Transverse colon (tissue), 4 donors: ENCODE results near the gene IL4. TPM values are rescaled to one million over a fixed set of nuclear protein-coding genes. Genes with fewer than 3 reads are reported as not detected.
A peak's percentile ranks its signal among the peaks of the same experiment; 100 is the strongest.

Source experiments
- DNase-seq: peaks from one replicate; pipeline ENCODE4 v3.0.0-alpha.2; 2019
- H3K27ac ChIP-seq, 4 donors: fragments of 200-600 bp; sonication (generic); 2 replicates each; pipeline ENCODE4 v1.5.1; 2016 to 2018; ENCODE audit warnings: inconsistent platforms in 4 of 4
- H3K27me3 ChIP-seq: fragments of 200-600 bp; sonication (generic); 2 replicates; pipeline ENCODE4 v1.5.1; 2017; ENCODE audit warnings: inconsistent platforms
- H3K36me3 ChIP-seq, 4 donors: fragments of 200-600 bp; sonication (generic); 2 replicates each; pipeline ENCODE4 v1.5.1; 2017 to 2019; ENCODE audit warnings: inconsistent platforms in 4 of 4
- H3K4me1 ChIP-seq, 4 donors: fragments of 200-600 bp; sonication (generic); 2 replicates each; pipeline ENCODE4 v1.5.1; 2017 to 2020; ENCODE audit warnings: inconsistent platforms in 4 of 4
- H3K4me3 ChIP-seq, 4 donors: fragments of 200-600 bp; sonication (generic); 1 replicate in 1 of 4; 2 replicates in 3 of 4; pipeline versions ENCODE4 v1.5.1 to v1.6.1; 2017 to 2019; ENCODE audit warnings: inconsistent platforms in 4 of 4
- H3K9me3 ChIP-seq, 2 donors: fragments of 200-600 bp; sonication (generic); 2 replicates each; pipeline ENCODE4 v1.5.1; 2017 to 2019; ENCODE audit warnings: inconsistent platforms in 2 of 2
- CTCF ChIP-seq, 5 experiments: fragments of 200-600 bp in 3 of 5; fragments of 450-650 bp in 2 of 5; sonication (generic) in 3 of 5; IDR thresholded peaks; 1 replicate in 2 of 5; 2 replicates in 3 of 5; pipeline ENCODE4 v1.5.1; 2016 to 2017; ENCODE audit warnings: antibody characterized with exemption in 5 of 5, inconsistent platforms in 3 of 5, mild to moderate bottlenecking in 2 of 5, moderate library complexity in 1 of 5
- EP300 ChIP-seq: sonication (generic); formaldehyde crosslinking; IDR thresholded peaks from one replicate; pipeline ENCODE4 v1.6.1; 2017; ENCODE audit warnings: antibody characterized with exemption, low read depth
- POLR2A ChIP-seq: fragments of 450-650 bp; IDR thresholded peaks from one replicate; pipeline ENCODE4 v1.6.1; 2016; ENCODE audit warnings: antibody characterized with exemption, mild to moderate bottlenecking, moderate library complexity
- POLR2AphosphoS5 ChIP-seq, 3 donors: sonication (generic); formaldehyde crosslinking; IDR thresholded peaks; one replicate each; pipeline ENCODE4 v1.6.1; 2016; ENCODE audit warnings: antibody characterized with exemption in 3 of 3
- WGBS, 2 donors: methylation state at CpG; one replicate each; pipeline ENCODE4 v1.1.5; 2018; ENCODE audit warnings: low coverage in 1 of 2; 5-methylcytosine and 5-hydroxymethylcytosine counted together
- in situ Hi-C, 4 donors: fragments of 200-750 bp; cut with MboI; loops; one replicate each; pipeline versions ENCODE4 v1.15.0 to v1.15.1; 2017; ENCODE audit warnings: low sequenced_read_pairs in 3 of 4, low pct_ligation_motif_present in 1 of 4, low pct_unique_long_range_greater_than_20kb in 1 of 4
- intact Hi-C: fragments of 100-400 bp; cut with DNase I; formaldehyde crosslinking; loops from one replicate; pipeline ENCODE4 v1.15.1; 2023; ENCODE audit warnings: low total_unique reads
- total RNA-seq, 4 donors: library from RNA; depleted of rRNA; stranded (reverse); fragments of >200 nt; gene quantifications; one replicate each; pipeline ENCODE4 v1.1.0, GENCODE V29; 2016

IL4 gene
- total RNA-seq, 4 donors from 2014 or later, result not detected

GRCh38 chr5:132704875-132705274 is 31.1 kb downstream of the IL4 start:
- H3K4me1 ChIP-seq, result no peaks in the 10 kb centered on the region
- in situ Hi-C loops (loop anchor here in 2 of 4 donors (25.0 kb wide), 1 partner anchor 318 kb away; no protein-coding TSS in a partner anchor), intact Hi-C loops (no loop called here)
- no peaks in the 10 kb centered on the region for H3K9me3 ChIP-seq
- peaks cover 0 to 7% (median 0%) of the 10 kb centered on the region in 4 donors for H3K36me3 ChIP-seq
- TF ChIP-seq CTCF (IDR thresholded peaks at IDR 0.05) (no peak), POLR2A (no peak)
- H3K27me3 ChIP-seq, result no peaks in the 10 kb centered on the region
- WGBS, 2 donors, result 98 to 100% methylated on average over 1 of the region's 1 CpG
- H3K4me3 ChIP-seq, result no peak overlapping the region
- DNase-seq, result no peak
- no peak overlapping the region for H3K27ac ChIP-seq

- Histone ChIP-seq H3K4me1 (no peaks in the 10 kb centered on the region), H3K9me3 (no peaks in the 10 kb centered on the region), H3K27ac (no peak overlapping the region), H3K4me3 (no peak overlapping the region), H3K27me3 (no peaks in the 10 kb centered on the region), H3K36me3 (no peaks in the 10 kb centered on the region)
- no peak for DNase-seq
- intact Hi-C loops (no loop called here), in situ Hi-C loops (loop anchor here in 2 of 4 donors (25.0 kb wide), 1 partner anchor 321 kb away; no protein-coding TSS in a partner anchor)
- TF ChIP-seq POLR2A (no peak), CTCF (IDR thresholded peaks at IDR 0.05) (no peak), POLR2AphosphoS5 (IDR thresholded peaks at IDR 0.05) (no peak), EP300 (no peak)
These were observed 34.9 kb downstream of the IL4 start for GRCh38 chr5:132708645-132709044.

- WGBS, 2 donors, result 50 to 63% methylated on average over 5 to 11 of the region's 11 CpGs
- Histone ChIP-seq H3K27ac (no peak overlapping the region), H3K4me3 (no peak overlapping the region), H3K4me1 (peaks cover 0 to 3% (median 0%) of the 10 kb centered on the region in 4 donors), H3K9me3 (no peaks in the 10 kb centered on the region), H3K27me3 (no peaks in the 10 kb centered on the region), H3K36me3 (no peaks in the 10 kb centered on the region)
- intact Hi-C loops, result no loop called here
- no peak for DNase-seq
- in situ Hi-C loops, result loop anchor here in 2 of 4 donors (25.0 kb wide), 1 partner anchor 327 kb away; no protein-coding TSS in a partner anchor
- no peak for TF ChIP-seq POLR2A
- TF ChIP-seq POLR2AphosphoS5 (IDR thresholded peaks at IDR 0.05), result no peak
- no peak for TF ChIP-seq EP300
- TF ChIP-seq CTCF (IDR thresholded peaks at IDR 0.05), result peak; percentile 27 to 51 (median 40)
These were observed 40.9 kb downstream of the IL4 start for GRCh38 chr5:132714456-132715307.

- DNase-seq, result no peak
- H3K4me3 ChIP-seq, result no peak overlapping the region
- peaks cover 0 to 3% (median 0%) of the 10 kb centered on the region in 4 donors for H3K4me1 ChIP-seq
- WGBS, 2 donors, result 96 to 100% methylated on average over 4 to 5 of the region's 5 CpGs
- in situ Hi-C loops (loop anchor here in 2 of 4 donors (25.0 kb wide), 1 partner anchor 331 kb away; no protein-coding TSS in a partner anchor), intact Hi-C loops (no loop called here)
- H3K36me3 ChIP-seq, result no peaks in the 10 kb centered on the region
- H3K9me3 ChIP-seq, result no peaks in the 10 kb centered on the region
- no peaks in the 10 kb centered on the region for H3K27me3 ChIP-seq
- TF ChIP-seq CTCF (IDR thresholded peaks at IDR 0.05), result no peak
- TF ChIP-seq POLR2A, result no peak
- no peak for TF ChIP-seq EP300
- TF ChIP-seq POLR2AphosphoS5 (IDR thresholded peaks at IDR 0.05), result no peak
- no peak overlapping the region for H3K27ac ChIP-seq
These were observed 44.9 kb downstream of the IL4 start for GRCh38 chr5:132718544-132719312.
